Measurements from ENCODE around the gene VAPB. TPM values are rescaled to one million over a fixed set of nuclear protein-coding genes. Genes with fewer than 3 reads are reported as not detected.

VAPB gene, protein sequence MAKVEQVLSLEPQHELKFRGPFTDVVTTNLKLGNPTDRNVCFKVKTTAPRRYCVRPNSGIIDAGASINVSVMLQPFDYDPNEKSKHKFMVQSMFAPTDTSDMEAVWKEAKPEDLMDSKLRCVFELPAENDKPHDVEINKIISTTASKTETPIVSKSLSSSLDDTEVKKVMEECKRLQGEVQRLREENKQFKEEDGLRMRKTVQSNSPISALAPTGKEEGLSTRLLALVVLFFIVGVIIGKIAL
- total RNA-seq = 10 to 100 TPM; 30.0 to 34.3 TPM

GRCh38 chr20:58388882-58389323, at the start of gene VAPB:
Gene VAPB, plus strand, starts transcription at chr20:58389229. Its CDS starts 231 bp downstream, at chr20:58389460.
- peak within 1 kb of the TSS; percentile 90 to 92 for H3K27ac Mint-ChIP-seq
- ATAC-seq (peak; percentile 99 to 100), DNase-seq (ENCODE audit: low spot score) (peak; percentile 96)
- peak within 1 kb of the TSS; percentile 99 for H3K4me3 Mint-ChIP-seq
- H3K27me3 Mint-ChIP-seq = peaks cover 7 to 8% of the 10 kb centered on the region in 2 donors
- no peaks in the 10 kb centered on the region for H3K9me3 Mint-ChIP-seq
- peaks cover 18% of the 10 kb centered on the region for H3K36me3 Mint-ChIP-seq
- peaks cover 32 to 36% of the 10 kb centered on the region in 2 donors for H3K4me1 Mint-ChIP-seq (ENCODE audit: low read depth in 2 of 2)

GRCh38 chr20:58339741-58340140, 49.3 kb upstream of the VAPB start:
- peaks cover 43 to 46% of the 10 kb centered on the region in 2 donors for H3K4me1 Mint-ChIP-seq (ENCODE audit: low read depth in 2 of 2)
- H3K9me3 Mint-ChIP-seq = peaks cover 6% of the 10 kb centered on the region
- no peak overlapping the region for H3K27ac Mint-ChIP-seq
- DNase-seq (ENCODE audit: low spot score) = no peak
- ATAC-seq = no peak
- no peak overlapping the region for H3K4me3 Mint-ChIP-seq
- H3K27me3 Mint-ChIP-seq = no peaks in the 10 kb centered on the region
- peaks cover 7% of the 10 kb centered on the region for H3K36me3 Mint-ChIP-seq

DNA sequence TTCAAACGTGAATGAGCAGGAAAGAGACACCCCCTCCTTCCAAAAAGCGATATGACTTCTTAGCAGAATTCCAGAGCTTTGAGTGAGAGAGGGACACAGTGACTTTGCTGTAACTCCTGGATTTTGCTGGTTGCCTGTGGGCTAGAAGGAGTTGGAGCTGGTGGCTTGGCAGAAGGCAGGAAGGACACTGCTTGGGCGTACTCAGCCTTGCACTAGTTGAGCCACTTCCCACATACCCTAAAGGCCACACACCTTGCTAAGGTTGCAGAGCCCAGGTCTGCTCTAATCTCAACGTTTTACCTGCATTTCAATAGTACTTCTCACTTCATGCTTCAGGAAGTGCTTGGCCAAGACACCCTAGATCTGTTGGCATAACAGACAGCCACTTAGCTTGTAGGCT, 48.9 kb upstream of the VAPB start:
- H3K36me3 Mint-ChIP-seq = peaks cover 7% of the 10 kb centered on the region
- peaks cover 6% of the 10 kb centered on the region for H3K9me3 Mint-ChIP-seq
- DNase-seq (ENCODE audit: low spot score) (no peak), ATAC-seq (no peak)
- H3K27ac Mint-ChIP-seq = peak overlapping the region; percentile 47 to 64
- H3K4me3 Mint-ChIP-seq = peak overlapping the region; percentile 43
- no peaks in the 10 kb centered on the region for H3K27me3 Mint-ChIP-seq
- peaks cover 44 to 46% of the 10 kb centered on the region in 2 donors for H3K4me1 Mint-ChIP-seq (ENCODE audit: low read depth in 2 of 2)

DNA sequence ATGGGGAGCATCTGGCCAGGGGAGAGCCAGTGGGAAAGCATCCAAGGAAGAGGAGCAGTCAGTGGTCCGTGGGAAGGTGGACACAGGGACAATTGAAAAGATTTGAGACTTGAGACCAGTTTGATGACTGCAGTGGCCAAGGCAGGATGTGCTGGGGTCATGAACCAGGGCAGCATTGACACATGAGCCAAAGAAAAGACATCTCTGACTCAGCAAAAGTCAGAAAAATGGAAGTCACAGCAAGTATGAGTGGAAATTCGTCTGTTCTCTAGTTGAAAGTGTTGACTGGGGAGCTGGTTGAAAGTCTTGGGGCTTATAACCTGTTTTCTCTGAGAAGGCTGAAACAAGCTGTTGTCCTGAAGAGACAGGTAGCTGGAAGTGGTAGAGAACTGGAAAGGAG, 48.2 kb upstream of the VAPB start:
- DNase-seq (ENCODE audit: low spot score) (no peak), ATAC-seq (no peak)
- Mint-ChIP-seq H3K4me1 (ENCODE audit: low read depth in 2 of 2) (peaks cover 44 to 46% of the 10 kb centered on the region in 2 donors), H3K27me3 (no peaks in the 10 kb centered on the region), H3K36me3 (peaks cover 8% of the 10 kb centered on the region), H3K27ac (peak overlapping the region; percentile 47 to 64), H3K9me3 (peaks cover 6% of the 10 kb centered on the region), H3K4me3 (peak overlapping the region; percentile 43)

DNA sequence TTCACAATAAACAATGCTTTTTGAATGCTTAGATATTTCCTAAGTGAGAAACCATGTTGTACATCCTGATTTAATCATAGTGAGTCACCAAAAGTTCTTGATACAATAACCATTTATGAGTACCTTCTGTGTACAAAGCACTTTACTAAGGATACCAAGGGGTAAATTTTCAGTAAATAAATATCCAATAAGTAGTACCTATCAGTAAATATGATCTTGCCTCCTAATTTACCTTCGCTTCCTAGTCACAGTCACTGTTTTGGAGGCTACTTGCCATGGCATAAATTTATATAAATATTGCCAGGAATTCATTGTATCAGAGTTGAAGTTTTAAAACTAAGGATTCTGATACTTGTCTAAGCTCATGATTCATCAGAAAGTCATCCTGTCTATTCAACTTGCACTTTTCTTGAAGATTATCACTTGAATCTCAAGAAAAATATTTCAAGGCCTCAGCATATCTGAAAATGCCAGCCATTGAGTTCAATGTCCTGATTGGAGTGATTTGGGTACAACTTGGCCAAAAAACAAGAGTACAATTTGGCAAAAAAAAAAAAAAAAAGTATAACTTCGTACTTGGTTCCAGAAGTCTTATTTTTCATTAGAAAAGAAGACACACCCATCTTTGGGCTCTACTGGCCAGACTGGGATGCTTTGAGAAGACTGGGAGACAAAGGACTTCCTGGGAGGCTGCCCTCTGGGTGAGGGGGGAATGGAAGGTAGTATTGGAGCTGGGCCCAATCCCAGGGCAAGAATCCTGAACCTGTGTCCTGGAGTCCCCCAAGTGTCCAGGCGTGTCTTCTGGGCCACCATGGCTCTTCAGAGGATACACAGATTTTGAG, 46.7 kb upstream of the VAPB start:
- Mint-ChIP-seq H3K4me1 (ENCODE audit: low read depth in 2 of 2) (peaks cover 45 to 47% of the 10 kb centered on the region in 2 donors), H3K27ac (no peak overlapping the region), H3K27me3 (no peaks in the 10 kb centered on the region), H3K4me3 (no peak overlapping the region), H3K9me3 (peaks cover 6% of the 10 kb centered on the region), H3K36me3 (peaks cover 21% of the 10 kb centered on the region)
- ATAC-seq (no peak), DNase-seq (ENCODE audit: low spot score) (no peak)

GRCh38 chr20:58344741-58345140, 44.3 kb upstream of the VAPB start:
- no peak for ATAC-seq
- H3K4me3 Mint-ChIP-seq = no peak overlapping the region
- H3K27ac Mint-ChIP-seq = no peak overlapping the region
- H3K9me3 Mint-ChIP-seq = peaks cover 6% of the 10 kb centered on the region
- no peaks in the 10 kb centered on the region for H3K27me3 Mint-ChIP-seq
- H3K4me1 Mint-ChIP-seq (ENCODE audit: low read depth in 2 of 2) = peaks cover 37% of the 10 kb centered on the region in 2 donors
- no peak for DNase-seq (ENCODE audit: low spot score)
- peaks cover 23% of the 10 kb centered on the region for H3K36me3 Mint-ChIP-seq

GRCh38 chr20:58349570-58349969, 39.5 kb upstream of the VAPB start:
- peak overlapping the region; percentile 12 to 45 for H3K27ac Mint-ChIP-seq
- no peaks in the 10 kb centered on the region for H3K27me3 Mint-ChIP-seq
- peaks cover 29% of the 10 kb centered on the region for H3K36me3 Mint-ChIP-seq
- H3K4me3 Mint-ChIP-seq = peak overlapping the region; percentile 5
- DNase-seq (ENCODE audit: low spot score) = no peak
- ATAC-seq = peak; percentile 80
- H3K4me1 Mint-ChIP-seq (ENCODE audit: low read depth in 2 of 2) = peaks cover 27 to 29% of the 10 kb centered on the region in 2 donors
- no peaks in the 10 kb centered on the region for H3K9me3 Mint-ChIP-seq

- Mint-ChIP-seq H3K27ac (no peak overlapping the region), H3K4me1 (ENCODE audit: low read depth in 2 of 2) (peaks cover 18 to 20% of the 10 kb centered on the region in 2 donors), H3K9me3 (no peaks in the 10 kb centered on the region), H3K36me3 (peaks cover 15% of the 10 kb centered on the region), H3K27me3 (no peaks in the 10 kb centered on the region), H3K4me3 (no peak overlapping the region)
- ATAC-seq (peak in 1 of 2 donors; percentile 72), DNase-seq (ENCODE audit: low spot score) (no peak)
Measured at GRCh38 chr20:58352468-58352867, 36.6 kb upstream of the VAPB start.

DNA sequence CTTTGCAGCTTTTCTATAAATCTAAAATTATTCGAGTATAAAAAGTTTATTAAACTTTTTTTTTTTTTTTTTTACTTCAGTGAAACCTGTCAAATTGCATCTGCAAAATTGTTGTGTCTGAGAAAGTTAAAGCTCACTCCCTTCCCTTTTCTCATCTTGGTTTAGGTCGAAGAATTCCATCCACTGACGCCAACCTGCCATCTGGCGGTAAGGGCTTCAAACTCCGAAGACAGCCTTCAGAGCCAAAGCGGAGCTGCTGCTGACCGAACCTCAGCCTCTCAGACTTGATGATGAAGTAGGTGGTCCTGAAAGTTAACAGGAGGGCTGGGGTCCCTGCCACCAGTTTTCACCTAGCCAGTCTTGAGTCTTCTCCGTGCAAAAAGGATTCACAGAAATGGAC, 29.6 kb upstream of the VAPB start:
- Mint-ChIP-seq H3K4me1 (ENCODE audit: low read depth in 2 of 2) (peaks cover 0 to 3% of the 10 kb centered on the region in 2 donors), H3K27ac (no peak overlapping the region), H3K36me3 (peaks cover 24% of the 10 kb centered on the region), H3K4me3 (no peak overlapping the region), H3K9me3 (no peaks in the 10 kb centered on the region), H3K27me3 (no peaks in the 10 kb centered on the region)
- DNase-seq (ENCODE audit: low spot score) = no peak
- ATAC-seq = no peak

GRCh38 chr20:58360936-58361335, 28.1 kb upstream of the VAPB start:
- H3K27me3 Mint-ChIP-seq = no peaks in the 10 kb centered on the region
- no peak overlapping the region for H3K4me3 Mint-ChIP-seq
- peaks cover 23% of the 10 kb centered on the region for H3K36me3 Mint-ChIP-seq
- H3K9me3 Mint-ChIP-seq = no peaks in the 10 kb centered on the region
- DNase-seq (ENCODE audit: low spot score) (no peak), ATAC-seq (no peak)
- peaks cover 0 to 3% of the 10 kb centered on the region in 2 donors for H3K4me1 Mint-ChIP-seq (ENCODE audit: low read depth in 2 of 2)
- H3K27ac Mint-ChIP-seq = no peak overlapping the region

- Mint-ChIP-seq H3K4me1 (ENCODE audit: low read depth in 2 of 2) (peaks cover 0 to 3% of the 10 kb centered on the region in 2 donors), H3K27me3 (no peaks in the 10 kb centered on the region), H3K27ac (no peak overlapping the region), H3K9me3 (no peaks in the 10 kb centered on the region), H3K36me3 (peaks cover 23% of the 10 kb centered on the region), H3K4me3 (no peak overlapping the region)
- ATAC-seq (no peak), DNase-seq (ENCODE audit: low spot score) (no peak)
Measured at GRCh38 chr20:58361481-58362205, 27.4 kb upstream of the VAPB start.

GRCh38 chr20:58362206-58362516, 26.9 kb upstream of the VAPB start:
- Mint-ChIP-seq H3K9me3 (no peaks in the 10 kb centered on the region), H3K4me1 (ENCODE audit: low read depth in 2 of 2) (peaks cover 0 to 3% of the 10 kb centered on the region in 2 donors), H3K36me3 (peaks cover 23% of the 10 kb centered on the region), H3K27ac (no peak overlapping the region), H3K4me3 (no peak overlapping the region), H3K27me3 (no peaks in the 10 kb centered on the region)
- ATAC-seq (no peak), DNase-seq (ENCODE audit: low spot score) (no peak)

- no peak for ATAC-seq
- Mint-ChIP-seq H3K4me1 (ENCODE audit: low read depth in 2 of 2) (no peaks in the 10 kb centered on the region), H3K4me3 (no peak overlapping the region), H3K36me3 (peaks cover 23% of the 10 kb centered on the region), H3K27ac (peak overlapping the region in 1 of 2 donors; percentile 42), H3K9me3 (no peaks in the 10 kb centered on the region), H3K27me3 (no peaks in the 10 kb centered on the region)
- no peak for DNase-seq (ENCODE audit: low spot score)
Measured at GRCh38 chr20:58362970-58363369, 26.1 kb upstream of the VAPB start.

- no peak overlapping the region for H3K27ac Mint-ChIP-seq
- H3K27me3 Mint-ChIP-seq = no peaks in the 10 kb centered on the region
- H3K9me3 Mint-ChIP-seq = no peaks in the 10 kb centered on the region
- H3K4me3 Mint-ChIP-seq = no peak overlapping the region
- DNase-seq (ENCODE audit: low spot score) (no peak), ATAC-seq (no peak)
- H3K36me3 Mint-ChIP-seq = peaks cover 13% of the 10 kb centered on the region
- H3K4me1 Mint-ChIP-seq (ENCODE audit: low read depth in 2 of 2) = no peaks in the 10 kb centered on the region
Measured at GRCh38 chr20:58366866-58367265, 22.2 kb upstream of the VAPB start.

All from natural killer cell treated with Interleukin-12 subunit alpha and Interleukin-12 subunit beta and Interleukin-15 and Interleukin-18, amount 100 ng/mL, for 72 hours (primary cell).